Tibial nerve (tissue), 3 donors: ENCODE results near the gene UBN2.
"Not testable (repeated sequence)": the region's sequence is repeated elsewhere in the genome, so short reads cannot be mapped to it uniquely, and the experiment has no call there.

Experiments
- CTCF ChIP-seq, 5 experiments: fragments of 200-600 bp in 3 of 5; fragments of 450-650 bp in 2 of 5; sonication (generic) in 3 of 5; IDR thresholded peaks; one replicate each; pipeline ENCODE4 v1.5.1; 2016 to 2019; ENCODE audit warnings: antibody characterized with exemption in 5 of 5, mild to moderate bottlenecking in 3 of 5, moderate library complexity in 2 of 5
- POLR2A ChIP-seq, 2 donors: fragments of 450-650 bp; IDR thresholded peaks; one replicate each; pipeline ENCODE4 v1.6.1; 2017; ENCODE audit warnings: antibody characterized with exemption in 2 of 2, mild to moderate bottlenecking in 2 of 2, moderate library complexity in 2 of 2

GRCh38 chr7:139225286-139226157 lies 5.5 kb upstream of the UBN2 start:
- TF ChIP-seq CTCF, POLR2A (IDR thresholded peaks at IDR 0.05): not testable (repeated sequence)
